ENCODE data around the gene GAB2.

The GAB2 gene

GRCh38 chr11:78339483-78339882 lies 78.1 kb downstream of the GAB2 start:
- no peak overlapping the region for H3K9ac ChIP-seq (ENCODE audit: low read depth in 1 of 2, low read length in 2 of 2)
- no peaks in the 10 kb centered on the region for H3K27me3 ChIP-seq (ENCODE audit: control insufficient read depth in 1 of 2, insufficient read depth in 2 of 2, low read length in 2 of 2)
- H3K27ac ChIP-seq (ENCODE audit: low read depth, low read length), result no peak overlapping the region
- H3K4me1 ChIP-seq (ENCODE audit: control insufficient read depth in 1 of 2, insufficient read depth in 2 of 2, low read length in 2 of 2), result peaks cover 8 to 11% of the 10 kb centered on the region in 2 donors
- H3K9me3 ChIP-seq (ENCODE audit: control insufficient read depth in 1 of 2, low read length in 2 of 2), result no peaks in the 10 kb centered on the region
- no peak overlapping the region for H3K4me3 ChIP-seq (ENCODE audit: low read depth in 1 of 2, low read length in 2 of 2)
- no peaks in the 10 kb centered on the region for H3K36me3 ChIP-seq (ENCODE audit: control insufficient read depth in 1 of 2, insufficient read depth in 2 of 2, low read length in 2 of 2)

- Histone ChIP-seq H3K9ac (ENCODE audit: low read depth in 1 of 2, low read length in 2 of 2) (no peak overlapping the region), H3K27ac (ENCODE audit: low read depth, low read length) (no peak overlapping the region), H3K4me3 (ENCODE audit: low read depth in 1 of 2, low read length in 2 of 2) (no peak overlapping the region), H3K9me3 (ENCODE audit: control insufficient read depth in 1 of 2, low read length in 2 of 2) (no peaks in the 10 kb centered on the region), H3K27me3 (ENCODE audit: control insufficient read depth in 1 of 2, insufficient read depth in 2 of 2, low read length in 2 of 2) (no peaks in the 10 kb centered on the region), H3K36me3 (ENCODE audit: control insufficient read depth in 1 of 2, insufficient read depth in 2 of 2, low read length in 2 of 2) (no peaks in the 10 kb centered on the region), H3K4me1 (ENCODE audit: control insufficient read depth in 1 of 2, insufficient read depth in 2 of 2, low read length in 2 of 2) (peaks cover 8 to 11% of the 10 kb centered on the region in 2 donors)
These were observed 78.9 kb downstream of the GAB2 start for GRCh38 chr11:78338702-78339101.

- Histone ChIP-seq H3K27ac (ENCODE audit: low read depth, low read length) (no peak overlapping the region), H3K4me3 (ENCODE audit: low read depth in 1 of 2, low read length in 2 of 2) (no peak overlapping the region), H3K9me3 (ENCODE audit: control insufficient read depth in 1 of 2, low read length in 2 of 2) (no peaks in the 10 kb centered on the region), H3K9ac (ENCODE audit: low read depth in 1 of 2, low read length in 2 of 2) (no peak overlapping the region), H3K36me3 (ENCODE audit: control insufficient read depth in 1 of 2, insufficient read depth in 2 of 2, low read length in 2 of 2) (no peaks in the 10 kb centered on the region), H3K27me3 (ENCODE audit: control insufficient read depth in 1 of 2, insufficient read depth in 2 of 2, low read length in 2 of 2) (no peaks in the 10 kb centered on the region), H3K4me1 (ENCODE audit: control insufficient read depth in 1 of 2, insufficient read depth in 2 of 2, low read length in 2 of 2) (peaks cover 8 to 11% of the 10 kb centered on the region in 2 donors)
These were observed 79.5 kb downstream of the GAB2 start for GRCh38 chr11:78338138-78338537.

- Histone ChIP-seq H3K36me3 (ENCODE audit: control insufficient read depth in 1 of 2, insufficient read depth in 2 of 2, low read length in 2 of 2) (no peaks in the 10 kb centered on the region), H3K27me3 (ENCODE audit: control insufficient read depth in 1 of 2, insufficient read depth in 2 of 2, low read length in 2 of 2) (no peaks in the 10 kb centered on the region), H3K9ac (ENCODE audit: low read depth in 1 of 2, low read length in 2 of 2) (no peak overlapping the region), H3K4me3 (ENCODE audit: low read depth in 1 of 2, low read length in 2 of 2) (no peak overlapping the region), H3K4me1 (ENCODE audit: control insufficient read depth in 1 of 2, insufficient read depth in 2 of 2, low read length in 2 of 2) (peaks cover 11 to 13% of the 10 kb centered on the region in 2 donors), H3K9me3 (ENCODE audit: control insufficient read depth in 1 of 2, low read length in 2 of 2) (no peaks in the 10 kb centered on the region), H3K27ac (ENCODE audit: low read depth, low read length) (no peak overlapping the region)
These were observed 80.1 kb downstream of the GAB2 start for GRCh38 chr11:78337554-78337924.

- no peaks in the 10 kb centered on the region for H3K9me3 ChIP-seq (ENCODE audit: control insufficient read depth in 1 of 2, low read length in 2 of 2)
- H3K4me1 ChIP-seq (ENCODE audit: control insufficient read depth in 1 of 2, insufficient read depth in 2 of 2, low read length in 2 of 2), result peaks cover 11 to 16% of the 10 kb centered on the region in 2 donors
- H3K9ac ChIP-seq (ENCODE audit: low read depth in 1 of 2, low read length in 2 of 2), result no peak overlapping the region
- H3K36me3 ChIP-seq (ENCODE audit: control insufficient read depth in 1 of 2, insufficient read depth in 2 of 2, low read length in 2 of 2), result no peaks in the 10 kb centered on the region
- H3K4me3 ChIP-seq (ENCODE audit: low read depth in 1 of 2, low read length in 2 of 2), result no peak overlapping the region
- no peak overlapping the region for H3K27ac ChIP-seq (ENCODE audit: low read depth, low read length)
- no peaks in the 10 kb centered on the region for H3K27me3 ChIP-seq (ENCODE audit: control insufficient read depth in 1 of 2, insufficient read depth in 2 of 2, low read length in 2 of 2)
These were observed 80.6 kb downstream of the GAB2 start for GRCh38 chr11:78336877-78337553.

- no peak overlapping the region for H3K27ac ChIP-seq (ENCODE audit: low read depth, low read length)
- no peaks in the 10 kb centered on the region for H3K27me3 ChIP-seq (ENCODE audit: control insufficient read depth in 1 of 2, insufficient read depth in 2 of 2, low read length in 2 of 2)
- no peak overlapping the region for H3K9ac ChIP-seq (ENCODE audit: low read depth in 1 of 2, low read length in 2 of 2)
- H3K9me3 ChIP-seq (ENCODE audit: control insufficient read depth in 1 of 2, low read length in 2 of 2), result no peaks in the 10 kb centered on the region
- peaks cover 11 to 15% of the 10 kb centered on the region in 2 donors for H3K4me1 ChIP-seq (ENCODE audit: control insufficient read depth in 1 of 2, insufficient read depth in 2 of 2, low read length in 2 of 2)
- no peaks in the 10 kb centered on the region for H3K36me3 ChIP-seq (ENCODE audit: control insufficient read depth in 1 of 2, insufficient read depth in 2 of 2, low read length in 2 of 2)
- H3K4me3 ChIP-seq (ENCODE audit: low read depth in 1 of 2, low read length in 2 of 2), result no peak overlapping the region
These were observed 83.5 kb downstream of the GAB2 start for GRCh38 chr11:78334109-78334508.

GRCh38 chr11:78332872-78333271 lies 84.7 kb downstream of the GAB2 start:
- no peaks in the 10 kb centered on the region for H3K36me3 ChIP-seq (ENCODE audit: control insufficient read depth in 1 of 2, insufficient read depth in 2 of 2, low read length in 2 of 2)
- H3K9me3 ChIP-seq (ENCODE audit: control insufficient read depth in 1 of 2, low read length in 2 of 2), result no peaks in the 10 kb centered on the region
- no peaks in the 10 kb centered on the region for H3K27me3 ChIP-seq (ENCODE audit: control insufficient read depth in 1 of 2, insufficient read depth in 2 of 2, low read length in 2 of 2)
- no peak overlapping the region for H3K9ac ChIP-seq (ENCODE audit: low read depth in 1 of 2, low read length in 2 of 2)
- H3K4me3 ChIP-seq (ENCODE audit: low read depth in 1 of 2, low read length in 2 of 2), result no peak overlapping the region
- no peak overlapping the region for H3K27ac ChIP-seq (ENCODE audit: low read depth, low read length)
- peaks cover 11 to 12% of the 10 kb centered on the region in 2 donors for H3K4me1 ChIP-seq (ENCODE audit: control insufficient read depth in 1 of 2, insufficient read depth in 2 of 2, low read length in 2 of 2)

- no peak overlapping the region for H3K27ac ChIP-seq (ENCODE audit: low read depth, low read length)
- no peaks in the 10 kb centered on the region for H3K36me3 ChIP-seq (ENCODE audit: control insufficient read depth in 1 of 2, insufficient read depth in 2 of 2, low read length in 2 of 2)
- H3K4me1 ChIP-seq (ENCODE audit: control insufficient read depth in 1 of 2, insufficient read depth in 2 of 2, low read length in 2 of 2), result peaks cover 8 to 12% of the 10 kb centered on the region in 2 donors
- H3K9ac ChIP-seq (ENCODE audit: low read depth in 1 of 2, low read length in 2 of 2), result no peak overlapping the region
- H3K4me3 ChIP-seq (ENCODE audit: low read depth in 1 of 2, low read length in 2 of 2), result no peak overlapping the region
- no peaks in the 10 kb centered on the region for H3K9me3 ChIP-seq (ENCODE audit: control insufficient read depth in 1 of 2, low read length in 2 of 2)
- no peaks in the 10 kb centered on the region for H3K27me3 ChIP-seq (ENCODE audit: control insufficient read depth in 1 of 2, insufficient read depth in 2 of 2, low read length in 2 of 2)
These were observed 85.3 kb downstream of the GAB2 start for GRCh38 chr11:78332174-78332866.

GRCh38 chr11:78331711-78332110 lies 85.9 kb downstream of the GAB2 start:
- Histone ChIP-seq H3K4me3 (ENCODE audit: low read depth in 1 of 2, low read length in 2 of 2) (no peak overlapping the region), H3K4me1 (ENCODE audit: control insufficient read depth in 1 of 2, insufficient read depth in 2 of 2, low read length in 2 of 2) (peaks cover 3 to 12% of the 10 kb centered on the region in 2 donors), H3K27me3 (ENCODE audit: control insufficient read depth in 1 of 2, insufficient read depth in 2 of 2, low read length in 2 of 2) (no peaks in the 10 kb centered on the region), H3K9ac (ENCODE audit: low read depth in 1 of 2, low read length in 2 of 2) (no peak overlapping the region), H3K36me3 (ENCODE audit: control insufficient read depth in 1 of 2, insufficient read depth in 2 of 2, low read length in 2 of 2) (no peaks in the 10 kb centered on the region), H3K27ac (ENCODE audit: low read depth, low read length) (no peak overlapping the region), H3K9me3 (ENCODE audit: control insufficient read depth in 1 of 2, low read length in 2 of 2) (no peaks in the 10 kb centered on the region)

GRCh38 chr11:78330361-78330760 lies 87.3 kb downstream of the GAB2 start:
- Histone ChIP-seq H3K36me3 (ENCODE audit: control insufficient read depth in 1 of 2, insufficient read depth in 2 of 2, low read length in 2 of 2) (no peaks in the 10 kb centered on the region), H3K9ac (ENCODE audit: low read depth in 1 of 2, low read length in 2 of 2) (no peak overlapping the region), H3K4me1 (ENCODE audit: control insufficient read depth in 1 of 2, insufficient read depth in 2 of 2, low read length in 2 of 2) (peaks cover 0 to 12% of the 10 kb centered on the region in 2 donors), H3K9me3 (ENCODE audit: control insufficient read depth in 1 of 2, low read length in 2 of 2) (no peaks in the 10 kb centered on the region), H3K27me3 (ENCODE audit: control insufficient read depth in 1 of 2, insufficient read depth in 2 of 2, low read length in 2 of 2) (no peaks in the 10 kb centered on the region), H3K27ac (ENCODE audit: low read depth, low read length) (no peak overlapping the region), H3K4me3 (ENCODE audit: low read depth in 1 of 2, low read length in 2 of 2) (no peak overlapping the region)
